ENCODE measurements around the gene FIBCD1.
A peak's percentile ranks its signal among the peaks of the same experiment; 100 is the strongest.

FIBCD1 gene

GRCh38 chr9:130936285-130937117 is 2.5 kb downstream of the FIBCD1 start:
- DNase-seq (ENCODE audit: low read depth): peak; percentile 37

- DNase-seq (ENCODE audit: low read depth): no peak
These were observed 3.3 kb downstream of the FIBCD1 start for GRCh38 chr9:130935648-130936271.

GRCh38 chr9:130934702-130935647 is 4.1 kb downstream of the FIBCD1 start:
- no peak for DNase-seq (ENCODE audit: low read depth)

- no peak for DNase-seq (ENCODE audit: low read depth)
These were observed 4.8 kb downstream of the FIBCD1 start for GRCh38 chr9:130934246-130934645.

- DNase-seq (ENCODE audit: low read depth): peak; percentile 77
These were observed 5.7 kb downstream of the FIBCD1 start for GRCh38 chr9:130933114-130934046.

GRCh38 chr9:130932255-130933079 is 6.6 kb downstream of the FIBCD1 start:
- no peak for DNase-seq (ENCODE audit: low read depth)

- no peak for DNase-seq (ENCODE audit: low read depth)
These were observed 7.4 kb downstream of the FIBCD1 start for GRCh38 chr9:130931508-130932254.

GRCh38 chr9:130930804-130931349 is 8.2 kb downstream of the FIBCD1 start:
- no peak for DNase-seq (ENCODE audit: low read depth)

- DNase-seq (ENCODE audit: low read depth): no peak
These were observed 8.8 kb downstream of the FIBCD1 start for GRCh38 chr9:130930132-130930803.

GRCh38 chr9:130929571-130930038 is 9.4 kb downstream of the FIBCD1 start:
- no peak for DNase-seq (ENCODE audit: low read depth)

GRCh38 chr9:130927995-130928900 is 10.8 kb downstream of the FIBCD1 start:
- DNase-seq (ENCODE audit: low read depth): peak; percentile 60

GRCh38 chr9:130927338-130927737 is 11.7 kb downstream of the FIBCD1 start:
- no peak for DNase-seq (ENCODE audit: low read depth)

- DNase-seq (ENCODE audit: low read depth): no peak
These were observed 13.9 kb downstream of the FIBCD1 start for GRCh38 chr9:130925050-130925678.

GRCh38 chr9:130924448-130924788 is 14.6 kb downstream of the FIBCD1 start:
- DNase-seq (ENCODE audit: low read depth): no peak

- no peak for DNase-seq (ENCODE audit: low read depth)
These were observed 15.2 kb downstream of the FIBCD1 start for GRCh38 chr9:130923611-130924447.

- no peak for DNase-seq (ENCODE audit: low read depth)
These were observed 16.0 kb downstream of the FIBCD1 start for GRCh38 chr9:130922893-130923610.
